ENCODE results near the gene MRTFB.

DNA sequence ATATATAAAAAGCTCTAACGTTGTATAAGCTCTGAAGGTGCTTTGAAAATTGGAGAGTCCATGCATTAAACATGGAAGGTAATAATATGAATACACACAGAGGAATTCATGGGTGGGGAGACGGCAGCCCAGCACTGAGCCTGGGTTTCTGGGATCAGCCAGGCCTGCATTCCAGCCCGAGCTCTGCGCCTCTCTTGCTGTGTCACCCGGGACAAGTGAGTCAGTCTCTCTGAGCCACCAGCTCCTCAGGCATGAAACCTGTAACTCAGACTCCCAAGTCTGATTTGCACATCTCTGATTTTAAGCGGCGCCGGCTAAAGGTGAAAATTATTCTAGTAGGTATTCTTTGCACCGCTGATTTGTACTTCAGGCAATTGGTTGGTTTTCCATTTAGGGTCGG, 238.8 kb downstream of the MRTFB start:
- TF ChIP-seq GATA3 (IDR thresholded peaks at IDR 0.05; ENCODE audit: low read depth, low read length): no peak
- no peak for TF ChIP-seq GATA2 (IDR thresholded peaks at IDR 0.05; ENCODE audit: low read depth, low read length)

Data from SH-SY5Y (cell line).